ENCODE data around the gene TEX22.

DNA sequence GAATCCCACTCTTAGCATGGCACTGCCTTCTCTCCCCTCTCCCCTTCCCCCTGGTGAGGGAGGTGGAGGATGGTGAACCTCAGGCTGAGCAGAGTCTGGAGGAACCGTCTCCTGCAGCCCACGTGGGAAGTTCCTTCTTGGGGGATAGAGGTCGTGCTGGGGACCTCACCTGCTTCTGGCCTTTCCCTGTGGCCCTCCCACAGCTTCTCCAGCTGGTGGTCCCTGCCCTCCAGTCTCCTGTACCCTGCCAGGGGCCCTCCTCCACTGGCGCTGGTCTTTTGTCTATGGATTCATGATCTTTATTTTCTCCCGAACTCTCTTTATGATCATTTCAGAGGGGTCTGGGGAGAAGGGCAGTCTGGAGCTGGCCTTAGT, 12.3 kb downstream of the TEX22 start:
- TF ChIP-seq TAF1 (IDR thresholded peaks at IDR 0.05; ENCODE audit: low read depth, low read length) (no peak), POLR2AphosphoS5 (IDR thresholded peaks at IDR 0.05; ENCODE audit: low read depth, low read length) (no peak)

Data from GM12891 (cell line).